ENCODE results near the gene PIWIL1. TPM values are rescaled to one million over a fixed set of nuclear protein-coding genes. Genes with fewer than 3 reads are reported as not detected.

PIWIL1 gene
- total RNA-seq, 1 donor from 2014 or later, result 0.08 TPM

DNA sequence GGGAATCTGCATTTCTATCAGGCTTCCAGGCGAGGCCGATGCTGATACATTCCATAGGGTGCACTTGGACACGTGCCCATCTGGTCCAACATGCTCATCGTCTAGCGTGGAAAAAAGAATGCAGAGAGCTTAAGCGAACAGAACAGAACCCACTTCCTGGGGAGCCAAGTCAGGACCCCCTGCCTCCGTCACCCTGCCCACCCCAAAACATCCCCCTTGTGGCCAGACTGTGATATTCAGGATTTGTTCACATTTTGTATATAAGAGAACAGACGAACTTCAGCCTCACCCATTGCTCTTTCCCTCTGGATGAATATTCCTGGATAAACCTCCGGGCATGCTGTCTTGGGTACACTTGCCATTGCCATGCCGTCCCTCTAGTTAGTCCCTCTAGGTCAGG is 4.3 kb upstream of the PIWIL1 start:
- Histone ChIP-seq H3K27me3 (ENCODE audit: control insufficient read depth, insufficient read depth, low read length) (peaks cover 3% of the 10 kb centered on the region), H3K4me3 (ENCODE audit: low read depth, low read length) (no peak overlapping the region), H3K36me3 (ENCODE audit: control insufficient read depth, insufficient read depth, low read length) (no peaks in the 10 kb centered on the region)
- TF ChIP-seq, protein P1, sequence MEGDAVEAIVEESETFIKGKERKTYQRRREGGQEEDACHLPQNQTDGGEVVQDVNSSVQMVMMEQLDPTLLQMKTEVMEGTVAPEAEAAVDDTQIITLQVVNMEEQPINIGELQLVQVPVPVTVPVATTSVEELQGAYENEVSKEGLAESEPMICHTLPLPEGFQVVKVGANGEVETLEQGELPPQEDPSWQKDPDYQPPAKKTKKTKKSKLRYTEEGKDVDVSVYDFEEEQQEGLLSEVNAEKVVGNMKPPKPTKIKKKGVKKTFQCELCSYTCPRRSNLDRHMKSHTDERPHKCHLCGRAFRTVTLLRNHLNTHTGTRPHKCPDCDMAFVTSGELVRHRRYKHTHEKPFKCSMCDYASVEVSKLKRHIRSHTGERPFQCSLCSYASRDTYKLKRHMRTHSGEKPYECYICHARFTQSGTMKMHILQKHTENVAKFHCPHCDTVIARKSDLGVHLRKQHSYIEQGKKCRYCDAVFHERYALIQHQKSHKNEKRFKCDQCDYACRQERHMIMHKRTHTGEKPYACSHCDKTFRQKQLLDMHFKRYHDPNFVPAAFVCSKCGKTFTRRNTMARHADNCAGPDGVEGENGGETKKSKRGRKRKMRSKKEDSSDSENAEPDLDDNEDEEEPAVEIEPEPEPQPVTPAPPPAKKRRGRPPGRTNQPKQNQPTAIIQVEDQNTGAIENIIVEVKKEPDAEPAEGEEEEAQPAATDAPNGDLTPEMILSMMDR (IDR thresholded peaks at IDR 0.05; ENCODE audit: insufficient read depth, low read length, poor library complexity, severe bottlenecking), result no peak
- no peak for DNase-seq (ENCODE audit: low read depth)

DNA sequence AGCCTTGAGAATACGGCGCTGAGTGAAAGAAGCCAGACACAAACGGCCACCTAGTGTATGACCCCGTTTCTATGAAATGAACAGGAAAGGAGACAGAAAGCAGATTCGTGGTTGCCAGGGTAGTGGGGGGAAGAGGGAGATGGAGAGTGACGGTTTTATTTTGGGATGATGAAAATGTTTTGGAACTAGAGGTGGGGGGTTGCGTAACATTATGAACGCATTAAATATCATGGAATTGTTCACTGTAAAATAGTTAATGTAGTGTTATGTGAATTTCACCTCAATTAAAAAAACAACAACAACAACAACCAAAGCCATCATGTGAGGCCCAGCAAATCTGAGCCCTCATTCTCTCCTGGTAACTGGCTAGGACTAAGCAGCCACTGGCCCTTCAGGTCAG is 3.3 kb upstream of the PIWIL1 start:
- TF ChIP-seq, protein P1 (IDR thresholded peaks at IDR 0.05; ENCODE audit: insufficient read depth, low read length, poor library complexity, severe bottlenecking), result no peak
- Histone ChIP-seq H3K36me3 (ENCODE audit: control insufficient read depth, insufficient read depth, low read length) (no peaks in the 10 kb centered on the region), H3K27me3 (ENCODE audit: control insufficient read depth, insufficient read depth, low read length) (peaks cover 10% of the 10 kb centered on the region), H3K4me3 (ENCODE audit: low read depth, low read length) (no peak overlapping the region)
- DNase-seq (ENCODE audit: low read depth), result no peak

DNA sequence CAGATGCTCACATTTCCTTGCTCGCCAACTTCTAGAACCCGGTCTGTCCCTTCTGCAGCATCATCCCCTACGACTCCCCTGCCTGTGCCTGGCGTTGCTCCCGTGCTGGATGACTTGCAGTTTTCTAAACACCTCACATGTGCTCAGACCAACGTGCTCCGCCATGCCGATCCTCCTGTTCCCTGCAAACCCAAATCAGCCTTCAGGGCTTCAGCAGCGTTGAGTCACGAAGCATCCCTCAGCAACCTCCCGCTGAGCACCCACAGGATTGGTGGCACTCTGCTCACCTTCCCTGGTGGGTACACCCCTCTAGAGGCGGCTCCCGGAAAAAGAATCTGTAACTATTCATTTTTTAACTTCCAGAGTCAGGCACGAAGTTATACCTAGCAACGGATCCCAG is 2.8 kb upstream of the PIWIL1 start:
- peaks cover 15% of the 10 kb centered on the region for H3K27me3 ChIP-seq (ENCODE audit: control insufficient read depth, insufficient read depth, low read length)
- DNase-seq (ENCODE audit: low read depth), result no peak
- TF ChIP-seq, protein P1 (IDR thresholded peaks at IDR 0.05; ENCODE audit: insufficient read depth, low read length, poor library complexity, severe bottlenecking), result no peak
- no peaks in the 10 kb centered on the region for H3K36me3 ChIP-seq (ENCODE audit: control insufficient read depth, insufficient read depth, low read length)
- H3K4me3 ChIP-seq (ENCODE audit: low read depth, low read length), result no peak overlapping the region

DNA sequence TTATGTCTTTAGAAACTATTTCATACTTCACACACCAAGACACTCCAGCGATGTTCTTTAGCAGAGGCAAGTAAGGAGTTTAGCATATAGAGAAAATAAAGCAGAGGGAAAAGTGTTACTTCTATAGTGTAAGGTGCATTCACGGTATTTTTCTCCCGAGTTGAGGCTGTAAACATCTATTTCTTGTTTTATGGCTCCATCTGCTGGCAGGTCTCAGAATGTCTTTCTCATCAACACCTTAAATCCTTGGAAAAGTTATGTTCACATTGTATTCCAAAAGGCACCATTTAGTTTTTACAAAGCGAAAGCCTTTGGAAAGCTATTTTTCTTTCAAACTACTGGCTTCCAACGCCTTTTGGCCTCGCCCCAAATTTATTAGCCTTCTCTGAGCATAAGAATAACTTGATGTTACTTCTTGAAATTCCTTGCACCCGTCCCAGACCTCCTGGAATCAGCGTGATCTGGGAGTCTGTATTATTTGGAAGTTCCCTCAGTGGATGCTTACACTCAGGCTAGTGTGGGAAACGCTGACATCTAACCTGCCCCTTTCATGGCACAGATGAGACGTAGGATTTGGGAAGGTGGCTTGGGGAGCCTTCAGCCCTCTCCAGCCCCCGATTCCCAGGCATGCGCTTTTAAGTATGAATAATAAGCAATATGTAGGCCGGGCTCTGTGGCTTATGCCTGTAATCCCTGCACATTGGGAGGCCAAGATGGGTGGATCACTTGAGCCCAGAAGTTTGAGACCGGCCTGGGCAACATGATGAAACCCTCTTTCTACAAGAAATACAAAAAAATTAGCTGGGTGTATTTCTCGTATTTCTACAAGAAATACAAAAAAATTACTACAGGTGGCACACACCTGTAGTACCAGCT is 1.9 kb upstream of the PIWIL1 start:
- Histone ChIP-seq H3K4me3 (ENCODE audit: low read depth, low read length) (no peak overlapping the region), H3K36me3 (ENCODE audit: control insufficient read depth, insufficient read depth, low read length) (no peaks in the 10 kb centered on the region), H3K27me3 (ENCODE audit: control insufficient read depth, insufficient read depth, low read length) (peaks cover 16% of the 10 kb centered on the region)
- no peak for DNase-seq (ENCODE audit: low read depth)
- TF ChIP-seq, protein P1 (IDR thresholded peaks at IDR 0.05; ENCODE audit: insufficient read depth, low read length, poor library complexity, severe bottlenecking), result peak; percentile 55

DNA sequence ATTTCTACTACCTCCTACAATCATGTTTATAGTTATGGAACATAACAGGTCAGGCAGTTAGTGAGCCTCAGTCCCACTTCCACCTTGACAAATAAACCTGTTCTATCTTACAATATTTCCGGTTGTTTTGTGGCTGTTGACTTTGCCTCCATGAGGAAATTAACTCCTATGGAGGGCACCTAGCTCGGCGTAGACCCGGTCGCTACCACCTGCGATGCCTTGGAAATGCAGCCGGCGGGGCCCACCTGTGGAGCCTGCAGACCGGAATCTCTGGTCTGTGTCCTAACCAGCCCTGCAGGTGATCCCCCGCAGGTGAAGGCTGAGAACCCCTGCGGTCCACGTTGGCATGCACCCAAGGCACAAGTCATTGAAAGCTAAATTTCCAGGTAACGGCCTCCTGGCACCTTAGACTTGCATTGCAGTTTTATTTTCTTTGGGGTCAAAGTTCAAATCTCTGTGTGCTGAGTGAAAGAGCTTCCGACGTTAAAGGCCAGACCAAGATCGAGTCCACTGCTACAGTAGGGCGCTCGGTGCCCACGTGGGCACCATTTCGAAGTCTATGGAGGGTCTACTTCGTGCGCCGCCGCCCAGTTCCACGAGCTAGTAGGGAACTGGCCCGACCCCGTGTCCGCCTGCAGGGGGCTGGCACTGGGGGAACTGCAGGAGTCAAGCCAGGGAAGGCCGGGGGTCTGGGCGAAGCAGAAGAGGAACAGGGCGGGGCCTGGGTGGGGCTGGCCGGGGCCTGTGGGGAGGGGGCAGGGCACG is 782 bp upstream of the PIWIL1 start:
- Histone ChIP-seq H3K4me3 (ENCODE audit: low read depth, low read length) (no peak overlapping the region), H3K36me3 (ENCODE audit: control insufficient read depth, insufficient read depth, low read length) (no peaks in the 10 kb centered on the region), H3K27me3 (ENCODE audit: control insufficient read depth, insufficient read depth, low read length) (peaks cover 16% of the 10 kb centered on the region)
- no peak for DNase-seq (ENCODE audit: low read depth)
- TF ChIP-seq, protein P1 (IDR thresholded peaks at IDR 0.05; ENCODE audit: insufficient read depth, low read length, poor library complexity, severe bottlenecking), result no peak

Data from kidney epithelial cell (primary cell).